Mammary epithelial cell (primary cell): ENCODE data around the gene GAK.

ENCODE experiments used
- CTCF ChIP-seq, 2 donors: IDR thresholded peaks in 1 of 2; conservative IDR thresholded peaks in 1 of 2; 2 replicates each; pipeline ENCODE4 v1.5.1; 2011 to 2012; ENCODE audit warnings: inconsistent platforms in 2 of 2, low read length in 2 of 2, mild to moderate bottlenecking in 2 of 2, control low read depth in 1 of 2, low read depth in 1 of 2; ENCODE audit not compliant: insufficient read depth in 1 of 2; ENCODE audit errors: extremely low read depth in 1 of 2
- EZH2 ChIP-seq: IDR thresholded peaks from 2 replicates; pipeline ENCODE4 v1.6.1; 2012; ENCODE audit warnings: low read length, inconsistent platforms, borderline replicate concordance

- no peak for TF ChIP-seq CTCF (conservative IDR thresholded peaks at IDR 0.05 in 1 of 2, IDR thresholded peaks at IDR 0.05 in 1 of 2; ENCODE audit: extremely low read depth in 1 of 2, insufficient read depth in 1 of 2, low read depth in 1 of 2, low read length in 2 of 2)
- no peak for TF ChIP-seq EZH2
Measured at GRCh38 chr4:893276-893994, 38.7 kb downstream of the GAK start.
